PFSK-1 (cell line): Measurements from ENCODE around the gene KCNIP1.

Experiments
- POLR2AphosphoS5 ChIP-seq: IDR thresholded peaks from 2 replicates; pipeline ENCODE4 v1.6.1; 2012; ENCODE audit warnings: low read depth, mild to moderate bottlenecking, control low read depth, low read length, moderate library complexity
- TF ChIP-seq, protein P1 (sequence below), 2 experiments: IDR thresholded peaks; 2 replicates each; pipeline versions ENCODE4 v1.6.1 to v1.8.0; 2011 to 2012; ENCODE audit warnings: low read depth in 2 of 2, low read length in 2 of 2, control low read depth in 1 of 2, inconsistent platforms in 1 of 2, mild to moderate bottlenecking in 1 of 2, moderate library complexity in 1 of 2; ENCODE audit not compliant: insufficient read depth in 1 of 2

DNA sequence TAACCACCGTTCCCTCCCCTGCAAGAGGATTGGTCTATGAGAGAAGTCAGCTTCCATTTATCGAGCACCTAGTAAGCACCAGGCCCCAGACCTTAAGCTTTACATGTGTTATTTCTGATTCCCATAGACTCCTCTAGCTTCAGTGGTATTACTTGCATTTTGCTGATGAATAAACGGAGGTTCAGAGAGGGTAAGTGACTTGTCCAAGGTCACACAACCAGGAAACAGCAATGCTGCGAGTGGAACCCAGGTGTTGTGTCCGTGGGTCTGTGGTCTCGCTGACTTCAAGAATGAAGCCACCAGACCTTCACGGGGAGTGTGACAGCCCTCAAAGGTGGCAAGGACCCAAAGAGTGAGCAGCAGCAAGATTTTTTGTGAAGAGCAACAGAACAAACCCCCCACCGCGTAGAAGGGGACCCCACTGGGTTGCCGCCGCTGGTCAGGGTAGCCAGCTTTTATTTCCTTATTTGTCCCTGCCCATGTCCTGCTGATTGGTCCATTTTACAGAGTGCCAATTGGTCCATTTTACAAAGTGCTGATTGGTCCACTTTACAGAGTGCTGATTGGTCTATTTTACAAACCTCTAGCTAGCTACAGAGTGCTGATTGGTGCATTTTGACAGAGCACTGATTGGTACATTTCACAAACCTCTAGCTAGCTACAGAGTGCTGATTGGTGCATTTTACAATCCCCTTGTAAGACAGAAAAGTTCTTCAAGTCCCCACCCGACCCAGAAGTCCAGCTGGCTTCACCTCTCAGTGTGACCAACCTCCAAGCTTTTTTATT is 29.1 kb upstream of the KCNIP1 start:
- no peak for TF ChIP-seq POLR2AphosphoS5
- TF ChIP-seq, protein P1, sequence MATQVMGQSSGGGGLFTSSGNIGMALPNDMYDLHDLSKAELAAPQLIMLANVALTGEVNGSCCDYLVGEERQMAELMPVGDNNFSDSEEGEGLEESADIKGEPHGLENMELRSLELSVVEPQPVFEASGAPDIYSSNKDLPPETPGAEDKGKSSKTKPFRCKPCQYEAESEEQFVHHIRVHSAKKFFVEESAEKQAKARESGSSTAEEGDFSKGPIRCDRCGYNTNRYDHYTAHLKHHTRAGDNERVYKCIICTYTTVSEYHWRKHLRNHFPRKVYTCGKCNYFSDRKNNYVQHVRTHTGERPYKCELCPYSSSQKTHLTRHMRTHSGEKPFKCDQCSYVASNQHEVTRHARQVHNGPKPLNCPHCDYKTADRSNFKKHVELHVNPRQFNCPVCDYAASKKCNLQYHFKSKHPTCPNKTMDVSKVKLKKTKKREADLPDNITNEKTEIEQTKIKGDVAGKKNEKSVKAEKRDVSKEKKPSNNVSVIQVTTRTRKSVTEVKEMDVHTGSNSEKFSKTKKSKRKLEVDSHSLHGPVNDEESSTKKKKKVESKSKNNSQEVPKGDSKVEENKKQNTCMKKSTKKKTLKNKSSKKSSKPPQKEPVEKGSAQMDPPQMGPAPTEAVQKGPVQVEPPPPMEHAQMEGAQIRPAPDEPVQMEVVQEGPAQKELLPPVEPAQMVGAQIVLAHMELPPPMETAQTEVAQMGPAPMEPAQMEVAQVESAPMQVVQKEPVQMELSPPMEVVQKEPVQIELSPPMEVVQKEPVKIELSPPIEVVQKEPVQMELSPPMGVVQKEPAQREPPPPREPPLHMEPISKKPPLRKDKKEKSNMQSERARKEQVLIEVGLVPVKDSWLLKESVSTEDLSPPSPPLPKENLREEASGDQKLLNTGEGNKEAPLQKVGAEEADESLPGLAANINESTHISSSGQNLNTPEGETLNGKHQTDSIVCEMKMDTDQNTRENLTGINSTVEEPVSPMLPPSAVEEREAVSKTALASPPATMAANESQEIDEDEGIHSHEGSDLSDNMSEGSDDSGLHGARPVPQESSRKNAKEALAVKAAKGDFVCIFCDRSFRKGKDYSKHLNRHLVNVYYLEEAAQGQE (IDR thresholded peaks at IDR 0.05; ENCODE audit: insufficient read depth in 1 of 2, low read depth in 2 of 2, low read length in 2 of 2): no peak
